H9 (cell line): Measurements from ENCODE around the gene SSX2IP. TPM values are rescaled to one million over a fixed set of nuclear protein-coding genes. Genes with fewer than 3 reads are reported as not detected.

Experiments
- DNase-seq: peaks from one replicate; pipeline ENCODE4 v3.0.0-alpha.2; 2017
- H2AFZ ChIP-seq: one replicate; pipeline ENCODE4 v1.6.1; 2013; ENCODE audit warnings: mild to moderate bottlenecking, low read length, control low read depth, moderate library complexity
- H2AK5ac ChIP-seq: 2 replicates; pipeline ENCODE4 v1.6.1; 2013; ENCODE audit warnings: low read length, control low read depth, mixed read lengths; ENCODE audit not compliant: insufficient read length
- H2BK120ac ChIP-seq: one replicate; pipeline ENCODE4 v1.6.1; 2013; ENCODE audit warnings: low read depth, mild to moderate bottlenecking, low read length, control low read depth, inconsistent platforms; ENCODE audit not compliant: poor library complexity, severe bottlenecking
- H2BK12ac ChIP-seq: 2 replicates; pipeline ENCODE4 v1.6.1; 2013; ENCODE audit warnings: low read length, control low read depth, mixed read lengths, low read depth; ENCODE audit not compliant: insufficient read length
- H2BK15ac ChIP-seq: 2 replicates; pipeline ENCODE4 v1.6.1; 2013; ENCODE audit warnings: low read depth, low read length, control low read depth
- H2BK20ac ChIP-seq: one replicate; pipeline ENCODE4 v1.6.1; 2013; ENCODE audit warnings: low read depth, mild to moderate bottlenecking, low read length, control low read depth, inconsistent platforms; ENCODE audit not compliant: poor library complexity, severe bottlenecking
- H2BK5ac ChIP-seq: 2 replicates; pipeline ENCODE4 v1.6.1; 2013; ENCODE audit warnings: low read length, control low read depth, mixed read lengths; ENCODE audit not compliant: insufficient read length
- H3K14ac ChIP-seq: 2 replicates; pipeline ENCODE4 v1.6.1; 2013; ENCODE audit warnings: low read length, control low read depth; ENCODE audit not compliant: insufficient read depth
- H3K18ac ChIP-seq: 2 replicates; pipeline ENCODE4 v1.6.1; 2013; ENCODE audit warnings: low read depth, mild to moderate bottlenecking, mixed read lengths, low read length, control low read depth; ENCODE audit not compliant: insufficient read length
- H3K23ac ChIP-seq: 2 replicates; pipeline ENCODE4 v1.6.1; 2013; ENCODE audit warnings: low read length, control low read depth, mixed read lengths, low read depth; ENCODE audit not compliant: insufficient read length
- H3K23me2 ChIP-seq: 2 replicates; pipeline ENCODE4 v1.6.1; 2013; ENCODE audit warnings: low read depth, mild to moderate bottlenecking, mixed read lengths, low read length, control low read depth; ENCODE audit not compliant: insufficient read length, poor library complexity, severe bottlenecking
- H3K27ac ChIP-seq: 2 replicates; pipeline ENCODE4 v1.5.1; 2013; ENCODE audit warnings: low read length, control low read depth, mixed read lengths, low read depth; ENCODE audit not compliant: insufficient read length
- H3K27me3 ChIP-seq: 2 replicates; pipeline ENCODE4 v1.6.1; 2013; ENCODE audit warnings: low read length, control low read depth, inconsistent platforms; ENCODE audit not compliant: insufficient read depth
- H3K4ac ChIP-seq: 2 replicates; pipeline ENCODE4 v1.6.1; 2013; ENCODE audit warnings: low read depth, mild to moderate bottlenecking, control low read depth, inconsistent platforms, low read length, moderate library complexity
- H3K4me1 ChIP-seq: 2 replicates; pipeline ENCODE4 v1.6.1; 2013; ENCODE audit warnings: low read length, control low read depth, inconsistent platforms; ENCODE audit not compliant: insufficient read depth
- H3K4me2 ChIP-seq: 2 replicates; pipeline ENCODE4 v1.6.1; 2013; ENCODE audit warnings: low read length, control low read depth, mixed read lengths; ENCODE audit not compliant: insufficient read length, insufficient read depth
- H3K56ac ChIP-seq: 2 replicates; pipeline ENCODE4 v1.6.1; 2013; ENCODE audit warnings: low read depth, mild to moderate bottlenecking, mixed read lengths, low read length, control low read depth; ENCODE audit not compliant: insufficient read length
- H3K79me1 ChIP-seq: 2 replicates; pipeline ENCODE4 v1.6.1; 2013; ENCODE audit warnings: low read depth, mild to moderate bottlenecking, moderate library complexity, low read length, control low read depth, inconsistent platforms; ENCODE audit not compliant: insufficient read depth, poor library complexity, severe bottlenecking
- H3K79me2 ChIP-seq: 2 replicates; pipeline ENCODE4 v1.6.1; 2013; ENCODE audit warnings: low read length, control low read depth, inconsistent platforms; ENCODE audit not compliant: insufficient read depth
- H3K9ac ChIP-seq: 2 replicates; pipeline ENCODE4 v1.6.1; 2013; ENCODE audit warnings: low read length, control low read depth, mixed read lengths; ENCODE audit not compliant: insufficient read length; ENCODE audit errors: extremely low read depth
- H3K9me3 ChIP-seq: one replicate; pipeline ENCODE4 v1.6.1; 2013; ENCODE audit warnings: low read depth, low read length, inconsistent platforms; ENCODE audit not compliant: control insufficient read depth
- H3T11ph ChIP-seq: one replicate; pipeline ENCODE4 v1.6.1; 2013; ENCODE audit warnings: mild to moderate bottlenecking, low read length, control low read depth, inconsistent platforms
- H4K20me1 ChIP-seq: one replicate; pipeline ENCODE4 v1.6.1; 2013; ENCODE audit not compliant: control insufficient read depth, insufficient read length, insufficient read depth
- H4K5ac ChIP-seq: 2 replicates; pipeline ENCODE4 v1.6.1; 2013; ENCODE audit warnings: low read depth, mild to moderate bottlenecking, mixed read lengths, low read length, control low read depth; ENCODE audit not compliant: insufficient read length
- H4K8ac ChIP-seq: replicated peaks from 2 replicates; pipeline ENCODE4 v1.6.1; 2013; ENCODE audit warnings: low read length, control low read depth, mixed read lengths, low read depth; ENCODE audit not compliant: insufficient read length
- H4K91ac ChIP-seq: 2 replicates; pipeline ENCODE4 v1.6.1; 2013; ENCODE audit warnings: low read depth, mild to moderate bottlenecking, moderate library complexity, mixed read lengths, low read length, control low read depth; ENCODE audit not compliant: insufficient read length
- H3K27ac Mint-ChIP-seq, 3 experiments: 2 replicates in 2 of 3; 3 replicates in 1 of 3; pipeline ENCODE4 v1.8.0; 2020 to 2021; ENCODE audit warnings: mixed read lengths in 3 of 3, mild to moderate bottlenecking in 1 of 3, moderate library complexity in 1 of 3
- H3K27me3 Mint-ChIP-seq: 2 replicates; pipeline ENCODE4 v1.8.0; 2021; ENCODE audit warnings: low read depth, mild to moderate bottlenecking, moderate library complexity, mixed read lengths
- H3K36me3 Mint-ChIP-seq, 3 experiments: 2 replicates in 2 of 3; 3 replicates in 1 of 3; pipeline ENCODE4 v1.8.0; 2020 to 2021; ENCODE audit warnings: low read depth in 3 of 3, mixed read lengths in 3 of 3; ENCODE audit not compliant: insufficient read depth in 1 of 3
- H3K4me1 Mint-ChIP-seq, 2 experiments: 2 replicates each; pipeline ENCODE4 v1.8.0; 2020; ENCODE audit warnings: mixed read lengths in 2 of 2
- H3K4me3 Mint-ChIP-seq, 2 experiments: 2 replicates in 1 of 2; 3 replicates in 1 of 2; pipeline ENCODE4 v1.8.0; 2020 to 2021; ENCODE audit warnings: mild to moderate bottlenecking in 2 of 2, mixed read lengths in 2 of 2, moderate library complexity in 1 of 2
- H3K9me3 Mint-ChIP-seq, 2 experiments: 2 replicates in 1 of 2; 3 replicates in 1 of 2; pipeline ENCODE4 v1.8.0; 2020; ENCODE audit warnings: mild to moderate bottlenecking in 2 of 2, mixed read lengths in 2 of 2, moderate library complexity in 1 of 2
- CTCF ChIP-seq: fragments of 200-600 bp; sonication (generic); conservative IDR thresholded peaks from 3 replicates; pipeline ENCODE4 v1.8.0; 2021; ENCODE audit warnings: antibody characterized with exemption, mild to moderate bottlenecking
- WGBS: extraction: QIAGEN DNeasy Blood & Tissue Kit; methylation state at CpG from one replicate; pipeline ENCODE4 v1.1.7; 2013; ENCODE audit warnings: missing lambda C conversion rate, low lambda C conversion rate, mixed read lengths; ENCODE audit not compliant: insufficient read length; ENCODE audit errors: extremely low coverage; 5-methylcytosine and 5-hydroxymethylcytosine counted together
- total RNA-seq: library from RNA; stranded (reverse); gene quantifications from 2 replicates; pipeline ENCODE4 v1.2.1, GENCODE V29; 2021

The SSX2IP gene
- total RNA-seq, 1 experiment from 2014 or later = 19.6 TPM

- no peak overlapping the region for H3K4ac ChIP-seq
- H3K14ac ChIP-seq = no peak overlapping the region
- Mint-ChIP-seq H3K9me3 (no peaks in the 10 kb centered on the region), H3K4me3 (no peak overlapping the region), H3K27ac (no peak overlapping the region), H3K36me3 (no peaks in the 10 kb centered on the region), H3K4me1 (peaks cover 23 to 31% of the 10 kb centered on the region in 2 experiments), H3K27me3 (no peaks in the 10 kb centered on the region)
- H3K9me3 ChIP-seq = no peaks in the 10 kb centered on the region
- no peak overlapping the region for H2BK15ac ChIP-seq
- H3K4me2 ChIP-seq = no peak overlapping the region
- H3K4me1 ChIP-seq = peaks cover 9% of the 10 kb centered on the region; the same call in 1 of the 2 replicates
- no peak overlapping the region for H2BK5ac ChIP-seq
- no peak overlapping the region for H3K56ac ChIP-seq
- no peaks in the 10 kb centered on the region for H3K23me2 ChIP-seq
- TF ChIP-seq CTCF = no peak
- no peaks in the 10 kb centered on the region for H4K20me1 ChIP-seq
- H4K5ac ChIP-seq = no peak overlapping the region
- no CpG with 5 or more reads among the region's 2 CpGs for WGBS
- no peak overlapping the region for H4K91ac ChIP-seq
- no peaks in the 10 kb centered on the region for H3K79me2 ChIP-seq
- H2BK20ac ChIP-seq = no peak overlapping the region
- H2BK120ac ChIP-seq = no peak overlapping the region
- no peak for DNase-seq
- H4K8ac ChIP-seq = no peak overlapping the region
- H3K23ac ChIP-seq = no peak overlapping the region
- H3K9ac ChIP-seq = no peak overlapping the region
- no peaks in the 10 kb centered on the region for H3K27me3 ChIP-seq
- no peak overlapping the region for H2AK5ac ChIP-seq
- H3K79me1 ChIP-seq = no peaks in the 10 kb centered on the region
- H3T11ph ChIP-seq = no peak overlapping the region
- no peak overlapping the region for H2AFZ ChIP-seq
- H3K18ac ChIP-seq = no peak overlapping the region
- no peak overlapping the region for H3K27ac ChIP-seq
- no peak overlapping the region for H2BK12ac ChIP-seq
Observed at GRCh38 chr1:84703431-84703830, 13.2 kb upstream of the SSX2IP start.
